Activated effector memory CD4-positive, alpha-beta T cell treated with Interleukin-2 at 50 U/mL for 16 hours (primary cell): Measurements from ENCODE around the gene SRRM4.

ENCODE experiments used
- DNase-seq: peaks from one replicate; pipeline ENCODE4 v3.0.0-alpha.2; 2020

Gene SRRM4

GRCh38 chr12:119207063-119207560 is 225.8 kb downstream of the SRRM4 start:
- no peak for DNase-seq

- no peak for DNase-seq
Observed at GRCh38 chr12:119208626-119209061, 227.3 kb downstream of the SRRM4 start.

- no peak for DNase-seq
Observed at GRCh38 chr12:119211884-119212283, 230.5 kb downstream of the SRRM4 start.
